Astrocyte (in vitro differentiated cells and primary cell): ENCODE measurements around the gene TCEAL1. TPM values are rescaled to one million over a fixed set of nuclear protein-coding genes. Genes with fewer than 3 reads are reported as not detected.

Source experiments
- DNase-seq: peaks from one replicate; pipeline ENCODE4 v3.0.0-alpha.2; 2010; ENCODE audit warnings: low read depth
- FAIRE-seq: peaks from 2 replicates; lab custom pipeline; 2011; peaks lifted over from hg19 to GRCh38; lab: Jason Lieb, UNC
- H2AFZ ChIP-seq: 2 replicates; pipeline ENCODE4 v1.6.0; 2012; ENCODE audit warnings: low read depth, low read length, inconsistent platforms
- H3K27ac ChIP-seq: 2 replicates; pipeline ENCODE4 v1.5.1; 2011; ENCODE audit warnings: low read depth, low read length, inconsistent platforms
- H3K27me3 ChIP-seq: 2 replicates; pipeline ENCODE4 v1.6.0; 2011; ENCODE audit warnings: low read length, inconsistent platforms; ENCODE audit not compliant: insufficient read depth
- H3K36me3 ChIP-seq: 2 replicates; pipeline ENCODE4 v1.5.1; 2011; ENCODE audit warnings: low read length, inconsistent platforms; ENCODE audit not compliant: insufficient read depth
- H3K4me1 ChIP-seq: 2 replicates; pipeline ENCODE4 v1.5.1; 2011; ENCODE audit warnings: low read length, inconsistent platforms; ENCODE audit not compliant: insufficient read depth
- H3K4me2 ChIP-seq: 2 replicates; pipeline ENCODE4 v1.6.0; 2012; ENCODE audit warnings: low read length, inconsistent platforms
- H3K4me3 ChIP-seq: 2 replicates; pipeline ENCODE4 v1.5.1; 2011; ENCODE audit warnings: low read depth, mild to moderate bottlenecking, low read length, inconsistent platforms; ENCODE audit not compliant: insufficient read depth
- H3K79me2 ChIP-seq: 2 replicates; pipeline ENCODE4 v1.6.0; 2012; ENCODE audit warnings: mild to moderate bottlenecking, low read length, inconsistent platforms; ENCODE audit not compliant: insufficient read depth
- H3K9ac ChIP-seq: 2 replicates; pipeline ENCODE4 v1.6.0; 2012; ENCODE audit warnings: mild to moderate bottlenecking, low read length, inconsistent platforms
- H3K9me3 ChIP-seq: 2 replicates; pipeline ENCODE4 v1.5.1; 2012; ENCODE audit warnings: low read depth, mild to moderate bottlenecking, low read length, inconsistent platforms; ENCODE audit not compliant: insufficient read depth
- H4K20me1 ChIP-seq: 2 replicates; pipeline ENCODE4 v1.6.0; 2012; ENCODE audit warnings: low read length, inconsistent platforms; ENCODE audit not compliant: insufficient read depth
- H3K27ac Mint-ChIP-seq: one replicate; pipeline ENCODE4 v1.8.0; 2021; ENCODE audit warnings: mild to moderate bottlenecking, mixed read lengths; ENCODE audit not compliant: unreplicated experiment
- H3K27me3 Mint-ChIP-seq: one replicate; pipeline ENCODE4 v1.8.0; 2021; ENCODE audit warnings: low read depth, mixed read lengths; ENCODE audit not compliant: unreplicated experiment
- H3K36me3 Mint-ChIP-seq: one replicate; pipeline ENCODE4 v1.8.0; 2021; ENCODE audit warnings: low read depth, mixed read lengths; ENCODE audit not compliant: unreplicated experiment
- H3K4me1 Mint-ChIP-seq: one replicate; pipeline ENCODE4 v1.8.0; 2021; ENCODE audit warnings: low read depth, mixed read lengths; ENCODE audit not compliant: unreplicated experiment
- H3K4me3 Mint-ChIP-seq: one replicate; pipeline ENCODE4 v1.8.0; 2021; ENCODE audit warnings: mild to moderate bottlenecking, moderate library complexity, mixed read lengths; ENCODE audit not compliant: unreplicated experiment
- H3K9me3 Mint-ChIP-seq: one replicate; pipeline ENCODE4 v1.8.0; 2021; ENCODE audit warnings: mild to moderate bottlenecking, mixed read lengths; ENCODE audit not compliant: unreplicated experiment
- EZH2 ChIP-seq: IDR thresholded peaks from 2 replicates; pipeline ENCODE4 v1.6.1; 2012; ENCODE audit warnings: mild to moderate bottlenecking, low read length, inconsistent platforms; ENCODE audit not compliant: insufficient read depth
- total RNA-seq: library from RNA; stranded (reverse); gene quantifications from 2 replicates; pipeline ENCODE4 v1.2.1, GENCODE V29; 2021
- TF ChIP-seq, protein P1 (sequence below): IDR thresholded peaks from 2 replicates; pipeline ENCODE4 v1.5.1; 2011; ENCODE audit warnings: low read depth, mild to moderate bottlenecking, inconsistent platforms, low read length, moderate library complexity; ENCODE audit not compliant: insufficient read depth

TCEAL1 gene
- total RNA-seq, 1 donor from 2014 or later, result 12.3 TPM

GRCh38 chrX:103674531-103675454, 46.0 kb downstream of the TCEAL1 start:
- H3K4me3 Mint-ChIP-seq, result no peak overlapping the region
- H4K20me1 ChIP-seq, result peaks cover 47% of the 10 kb centered on the region
- H3K27ac ChIP-seq, result no peak overlapping the region
- no peak overlapping the region for H3K27ac Mint-ChIP-seq
- H3K4me1 Mint-ChIP-seq, result peaks cover 21% of the 10 kb centered on the region
- FAIRE-seq (peak; percentile 90), DNase-seq (no peak)
- no peak overlapping the region for H3K4me3 ChIP-seq
- H3K9me3 ChIP-seq, result no peaks in the 10 kb centered on the region
- peaks cover 3% of the 10 kb centered on the region for H3K4me1 ChIP-seq
- H3K36me3 Mint-ChIP-seq, result peaks cover 3% of the 10 kb centered on the region
- no peak overlapping the region for H3K9ac ChIP-seq
- no peaks in the 10 kb centered on the region for H3K27me3 Mint-ChIP-seq
- H3K4me2 ChIP-seq, result no peak overlapping the region
- no peak overlapping the region for H2AFZ ChIP-seq
- no peak for TF ChIP-seq EZH2
- TF ChIP-seq, protein P1, sequence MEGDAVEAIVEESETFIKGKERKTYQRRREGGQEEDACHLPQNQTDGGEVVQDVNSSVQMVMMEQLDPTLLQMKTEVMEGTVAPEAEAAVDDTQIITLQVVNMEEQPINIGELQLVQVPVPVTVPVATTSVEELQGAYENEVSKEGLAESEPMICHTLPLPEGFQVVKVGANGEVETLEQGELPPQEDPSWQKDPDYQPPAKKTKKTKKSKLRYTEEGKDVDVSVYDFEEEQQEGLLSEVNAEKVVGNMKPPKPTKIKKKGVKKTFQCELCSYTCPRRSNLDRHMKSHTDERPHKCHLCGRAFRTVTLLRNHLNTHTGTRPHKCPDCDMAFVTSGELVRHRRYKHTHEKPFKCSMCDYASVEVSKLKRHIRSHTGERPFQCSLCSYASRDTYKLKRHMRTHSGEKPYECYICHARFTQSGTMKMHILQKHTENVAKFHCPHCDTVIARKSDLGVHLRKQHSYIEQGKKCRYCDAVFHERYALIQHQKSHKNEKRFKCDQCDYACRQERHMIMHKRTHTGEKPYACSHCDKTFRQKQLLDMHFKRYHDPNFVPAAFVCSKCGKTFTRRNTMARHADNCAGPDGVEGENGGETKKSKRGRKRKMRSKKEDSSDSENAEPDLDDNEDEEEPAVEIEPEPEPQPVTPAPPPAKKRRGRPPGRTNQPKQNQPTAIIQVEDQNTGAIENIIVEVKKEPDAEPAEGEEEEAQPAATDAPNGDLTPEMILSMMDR, result no peak
- peaks cover 28% of the 10 kb centered on the region for H3K36me3 ChIP-seq
- H3K9me3 Mint-ChIP-seq, result no peaks in the 10 kb centered on the region
- H3K27me3 ChIP-seq, result no peaks in the 10 kb centered on the region
- peaks cover 7% of the 10 kb centered on the region for H3K79me2 ChIP-seq

DNA sequence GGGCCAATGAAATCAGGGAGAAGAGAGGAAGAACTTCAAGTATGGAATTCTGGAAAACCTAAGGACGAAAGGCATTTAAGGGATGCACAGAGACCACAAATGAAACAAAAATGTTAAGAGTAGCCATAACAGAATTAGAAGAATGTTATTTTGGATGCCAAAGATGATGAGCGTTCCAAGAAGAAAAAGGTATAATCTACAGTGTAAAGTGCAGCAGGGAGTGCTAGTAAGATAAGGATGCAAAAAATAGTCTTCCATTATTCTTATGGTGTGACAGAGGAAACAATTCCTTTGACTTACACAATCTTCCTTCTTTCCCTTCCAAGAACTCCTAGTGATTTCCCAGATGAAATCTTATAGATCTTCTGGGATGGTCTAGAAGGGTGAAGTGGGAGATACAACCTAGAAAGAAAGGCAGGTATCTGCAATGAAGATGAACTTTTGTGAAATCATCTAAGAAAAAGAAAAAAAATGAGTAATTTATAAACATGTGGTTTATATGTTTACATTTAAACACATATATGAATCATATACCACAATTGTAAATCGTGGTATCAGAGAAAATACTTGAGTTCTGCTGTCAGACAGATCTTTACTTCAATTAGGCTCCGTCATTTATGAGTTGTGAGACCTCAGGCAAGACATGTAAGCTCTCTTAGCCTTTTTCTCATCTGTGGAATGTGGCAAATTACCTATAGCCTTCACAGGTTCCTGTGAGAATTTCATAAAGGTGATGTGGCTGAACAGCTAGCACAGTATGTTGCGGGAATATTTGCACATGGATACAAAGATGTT, 49.6 kb downstream of the TCEAL1 start:
- Histone ChIP-seq H3K27me3 (no peaks in the 10 kb centered on the region), H3K36me3 (peaks cover 50% of the 10 kb centered on the region), H3K9ac (peak overlapping the region; percentile 38), H2AFZ (no peak overlapping the region), H3K79me2 (peaks cover 26% of the 10 kb centered on the region), H3K4me2 (peak overlapping the region; percentile 37), H4K20me1 (peaks cover 61% of the 10 kb centered on the region), H3K4me3 (no peak overlapping the region), H3K4me1 (peaks cover 7% of the 10 kb centered on the region), H3K9me3 (no peaks in the 10 kb centered on the region), H3K27ac (peak overlapping the region; percentile 56)
- Mint-ChIP-seq H3K4me3 (no peak overlapping the region), H3K9me3 (no peaks in the 10 kb centered on the region), H3K27ac (peak overlapping the region; percentile 38), H3K27me3 (no peaks in the 10 kb centered on the region), H3K4me1 (peaks cover 21% of the 10 kb centered on the region), H3K36me3 (peaks cover 3% of the 10 kb centered on the region)
- TF ChIP-seq EZH2, result no peak
- TF ChIP-seq, protein P1, result no peak
- DNase-seq, result peak; percentile 70
- peak; percentile 99 for FAIRE-seq

Other genes with a start within 250 kb of the TCEAL1 start
- gene RAB40A, start 109.5 kb upstream of the TCEAL1 start, total RNA-seq, result 0.07 TPM in 1 of 2 replicates, not detected in the other
- 49.9 and 51.3 TPM in 2 replicates for gene TCEAL4, start 43.5 kb upstream of the TCEAL1 start, total RNA-seq
- 13.5 and 15.2 TPM in 2 replicates for gene TCEAL3, start 21.0 kb upstream of the TCEAL1 start, total RNA-seq
- gene MORF4L2, start 57.7 kb downstream of the TCEAL1 start, total RNA-seq, result 514 and 533 TPM in 2 replicates
- gene TMEM31, start 81.9 kb downstream of the TCEAL1 start, total RNA-seq, result 0.43 TPM in 1 of 2 replicates, not detected in the other
- gene PLP1, start 147.9 kb downstream of the TCEAL1 start, total RNA-seq, result 5.2 and 10.2 TPM in 2 replicates
- 1.7 and 2.2 TPM in 2 replicates for gene RAB9B, start 203.3 kb downstream of the TCEAL1 start, total RNA-seq